SK-N-SH (cell line): Measurements from ENCODE around the gene SPACDR.

Source experiments
- CTCF ChIP-seq: fragments of 200-600 bp; sonication (generic); IDR thresholded peaks from 2 replicates; pipeline ENCODE4 v1.6.1; 2017; ENCODE audit warnings: antibody characterized with exemption, mild to moderate bottlenecking, moderate library complexity
- FOXJ3 ChIP-seq: sonication (generic); formaldehyde crosslinking; IDR thresholded peaks from 2 replicates; pipeline ENCODE4 v1.5.1; 2020; ENCODE audit warnings: mild to moderate bottlenecking, missing genetic modification reagents
- JUND ChIP-seq: IDR thresholded peaks from 2 replicates; pipeline ENCODE4 v1.4.0; 2012
- MAX ChIP-seq: IDR thresholded peaks from 2 replicates; pipeline ENCODE4 v1.4.0; 2012; ENCODE audit warnings: low read depth
- PBX3 ChIP-seq: IDR thresholded peaks from 2 replicates; pipeline ENCODE4; 2012
- POLR2AphosphoS5 ChIP-seq: IDR thresholded peaks from 2 replicates; pipeline ENCODE4 v1.6.1; 2012; ENCODE audit warnings: low read depth, low read length
- REST ChIP-seq: IDR thresholded peaks from 2 replicates; pipeline ENCODE4 v1.6.1; 2012; ENCODE audit warnings: mild to moderate bottlenecking, low read depth, low read length, moderate library complexity
- RXRA ChIP-seq: IDR thresholded peaks from 2 replicates; pipeline ENCODE4 v1.4.0; 2012; ENCODE audit warnings: low read depth, mild to moderate bottlenecking, borderline replicate concordance
- YY1 ChIP-seq: IDR thresholded peaks from 2 replicates; pipeline ENCODE4 v1.4.0; 2012; ENCODE audit warnings: low read depth, mild to moderate bottlenecking
- ZBTB33 ChIP-seq: IDR thresholded peaks from 2 replicates; pipeline ENCODE4 v1.4.0; 2012; ENCODE audit warnings: low read depth, borderline replicate concordance

- TF ChIP-seq JUND: no peak
- no peak for TF ChIP-seq CTCF
- 0 out of 2 replicates have a peak, but pooled peaks have one; percentile 8 for TF ChIP-seq FOXJ3 (CRISPR knock-in tag)
- TF ChIP-seq RXRA: no peak
- TF ChIP-seq REST: no peak
- peak; percentile 53 for TF ChIP-seq PBX3
- no peak for TF ChIP-seq ZBTB33
- peak; percentile 54; the same call in 1 of the 2 replicates for TF ChIP-seq YY1
- TF ChIP-seq MAX: peak; percentile 71
- peak; percentile 87 for TF ChIP-seq POLR2AphosphoS5
These were observed 15.0 kb upstream of the SPACDR start, which contains the start of gene TSC22D4 for GRCh38 chr7:100478958-100479660.
